Cardiac muscle cell (in vitro differentiated cells and primary cell): Measurements from ENCODE around the gene MPP3. TPM values are rescaled to one million over a fixed set of nuclear protein-coding genes. Genes with fewer than 3 reads are reported as not detected.
A peak's percentile ranks its signal among the peaks of the same experiment; 100 is the strongest.

Experiments used
- DNase-seq, 2 donors: peaks; one replicate each; pipeline versions ENCODE4 v3.0.0 to v3.0.0-alpha.2; 2010 to 2017; ENCODE audit warnings: low read depth in 1 of 2, low spot score in 1 of 2
- H3K27ac ChIP-seq: fragments of 200-600 bp; sonication (generic); 2 replicates; pipeline ENCODE4 v1.5.1; 2016
- H3K27me3 ChIP-seq: fragments of 200-600 bp; sonication (generic); 2 replicates; pipeline ENCODE4 v1.6.0; 2016; ENCODE audit warnings: control low read depth
- H3K36me3 ChIP-seq: fragments of 200-600 bp; sonication (generic); 2 replicates; pipeline ENCODE4 v1.5.1; 2016; ENCODE audit warnings: control low read depth
- H3K4me1 ChIP-seq: fragments of 200-600 bp; sonication (generic); 2 replicates; pipeline ENCODE4 v1.8.1; 2017; ENCODE audit warnings: low read depth, mild to moderate bottlenecking, mixed run types
- H3K4me3 ChIP-seq: fragments of 200-600 bp; sonication (generic); 2 replicates; pipeline ENCODE4 v1.5.1; 2016; ENCODE audit warnings: mild to moderate bottlenecking
- H3K9me3 ChIP-seq: fragments of 200-600 bp; sonication (generic); 2 replicates; pipeline ENCODE4 v1.5.1; 2017; ENCODE audit warnings: low read depth, mild to moderate bottlenecking, control low read depth
- CTCF ChIP-seq: IDR thresholded peaks from 2 replicates; pipeline ENCODE4 v1.5.1; 2012; ENCODE audit warnings: low read depth, mild to moderate bottlenecking, low read length
- polyA plus RNA-seq: library from polyadenylated mRNA; unstranded; fragments of >200 nt; fragmentation: Nextera tagmentation; extraction: Ambion mirVana; gene quantifications from 2 replicates; pipeline ENCODE4 v1.2.1, GENCODE V29; 2016
- total RNA-seq: library from RNA; depleted of rRNA; stranded (reverse); fragments of >200 nt; gene quantifications from 2 replicates; pipeline ENCODE4 v1.2.3, GENCODE V29; 2016

MPP3 gene
- total and polyA plus RNA-seq, 2 experiments from 2014 or later, result 5.3 to 7.6 TPM

GRCh38 chr17:43791589-43791988 lies 41.4 kb downstream of the MPP3 start:
- DNase-seq, result peak; percentile 29 to 56
- Histone ChIP-seq H3K4me1 (no peaks in the 10 kb centered on the region), H3K4me3 (no peak overlapping the region)

GRCh38 chr17:43790311-43790940 lies 42.5 kb downstream of the MPP3 start:
- DNase-seq, result peak in 1 of 2 donors; percentile 22
- TF ChIP-seq CTCF, result peak; percentile 36
- H3K9me3 ChIP-seq, result no peaks in the 10 kb centered on the region

More at GRCh38 chr17:43791589-43791988, 41.4 kb downstream of the MPP3 start:
- H3K27me3 ChIP-seq, result no peaks in the 10 kb centered on the region
- H3K36me3 ChIP-seq, result no peaks in the 10 kb centered on the region
- TF ChIP-seq CTCF, result no peak
- no peaks in the 10 kb centered on the region for H3K9me3 ChIP-seq
- no peak overlapping the region for H3K27ac ChIP-seq

GRCh38 chr17:43789482-43789881 lies 43.5 kb downstream of the MPP3 start:
- H3K36me3 ChIP-seq, result no peaks in the 10 kb centered on the region
- no peaks in the 10 kb centered on the region for H3K9me3 ChIP-seq
- no peaks in the 10 kb centered on the region for H3K4me1 ChIP-seq
- DNase-seq, result no peak
- H3K4me3 ChIP-seq, result no peak overlapping the region
- no peak for TF ChIP-seq CTCF
- H3K27me3 ChIP-seq, result no peaks in the 10 kb centered on the region
- no peak overlapping the region for H3K27ac ChIP-seq

More at GRCh38 chr17:43790311-43790940, 42.5 kb downstream of the MPP3 start:
- Histone ChIP-seq H3K4me3 (no peak overlapping the region), H3K36me3 (no peaks in the 10 kb centered on the region), H3K27ac (no peak overlapping the region), H3K4me1 (no peaks in the 10 kb centered on the region), H3K27me3 (no peaks in the 10 kb centered on the region)

GRCh38 chr17:43788540-43788939 lies 44.4 kb downstream of the MPP3 start:
- H3K4me1 ChIP-seq, result no peaks in the 10 kb centered on the region
- H3K9me3 ChIP-seq, result no peaks in the 10 kb centered on the region
- no peak overlapping the region for H3K27ac ChIP-seq
- H3K27me3 ChIP-seq, result peaks cover 2% of the 10 kb centered on the region
- no peak for TF ChIP-seq CTCF
- no peaks in the 10 kb centered on the region for H3K36me3 ChIP-seq
- no peak for DNase-seq
- H3K4me3 ChIP-seq, result no peak overlapping the region

GRCh38 chr17:43787728-43788127 lies 45.2 kb downstream of the MPP3 start:
- Histone ChIP-seq H3K9me3 (no peaks in the 10 kb centered on the region), H3K36me3 (no peaks in the 10 kb centered on the region), H3K4me3 (no peak overlapping the region), H3K27me3 (peaks cover 5% of the 10 kb centered on the region), H3K4me1 (no peaks in the 10 kb centered on the region), H3K27ac (no peak overlapping the region)
- DNase-seq, result no peak
- TF ChIP-seq CTCF, result no peak
